ENCODE data around the gene DCD.
"Not testable (repeated sequence)": the region's sequence is repeated elsewhere in the genome, so short reads cannot be mapped to it uniquely, and the experiment has no call there.

Gene DCD

DNA sequence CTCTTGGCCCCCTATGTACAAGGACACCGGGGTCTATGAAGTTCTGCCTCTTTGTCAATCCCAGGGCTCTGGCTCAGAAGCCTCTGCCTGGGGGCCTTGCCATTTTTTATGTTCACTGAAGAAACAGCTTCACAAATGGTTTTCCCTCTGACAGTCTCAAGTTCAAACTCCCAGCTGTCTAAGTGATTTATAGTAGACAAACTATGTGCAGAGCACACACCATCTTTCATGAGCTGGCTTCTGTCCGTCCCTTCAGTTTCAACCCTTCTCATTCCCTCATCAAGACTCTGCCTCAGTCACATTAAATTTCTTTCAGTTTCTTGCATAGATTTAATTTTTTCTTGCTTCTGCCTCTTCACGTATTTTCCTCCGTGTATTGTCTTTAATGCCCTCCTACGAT is 2.7 kb upstream of the DCD start:
- no peak for DNase-seq

DNA sequence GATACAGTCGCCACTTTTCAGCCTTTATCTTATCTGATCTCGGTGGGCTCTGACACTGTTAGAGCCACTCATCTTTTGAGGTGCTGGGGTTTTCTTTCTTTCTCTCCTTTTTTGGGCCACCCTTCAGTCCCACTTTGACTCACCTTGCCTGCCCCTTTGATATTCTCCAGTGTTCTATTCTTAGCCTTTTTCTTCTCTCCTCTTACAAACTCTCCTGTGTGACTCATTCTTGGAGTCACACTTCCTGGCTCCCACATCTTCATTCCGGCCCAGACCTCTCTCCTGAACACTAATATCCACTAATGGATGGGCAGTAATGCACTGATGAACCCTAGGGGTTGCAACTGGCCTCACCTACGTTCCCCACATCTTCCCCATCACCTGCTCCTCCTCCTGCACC is 2.2 kb upstream of the DCD start:
- no peak for DNase-seq

DNA sequence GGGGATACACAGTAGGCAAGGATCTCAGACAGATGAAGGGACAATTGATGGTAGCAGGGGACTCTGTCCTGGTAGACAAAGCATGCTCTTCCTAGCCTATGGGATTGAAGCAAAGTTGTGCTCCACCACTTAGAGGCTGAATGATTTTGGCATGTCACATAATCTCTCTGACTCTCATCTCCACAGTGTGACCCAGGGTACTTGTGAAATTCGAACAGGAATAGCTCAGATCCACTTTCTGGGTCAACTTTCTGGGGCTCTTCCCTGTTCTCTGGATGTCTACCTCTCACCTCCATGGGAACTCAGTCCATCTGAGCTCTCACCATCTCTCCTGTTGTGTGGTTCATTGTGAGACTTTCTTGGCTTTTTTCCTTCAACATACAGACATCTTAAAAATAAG is 1.7 kb upstream of the DCD start:
- no peak for DNase-seq

DNA sequence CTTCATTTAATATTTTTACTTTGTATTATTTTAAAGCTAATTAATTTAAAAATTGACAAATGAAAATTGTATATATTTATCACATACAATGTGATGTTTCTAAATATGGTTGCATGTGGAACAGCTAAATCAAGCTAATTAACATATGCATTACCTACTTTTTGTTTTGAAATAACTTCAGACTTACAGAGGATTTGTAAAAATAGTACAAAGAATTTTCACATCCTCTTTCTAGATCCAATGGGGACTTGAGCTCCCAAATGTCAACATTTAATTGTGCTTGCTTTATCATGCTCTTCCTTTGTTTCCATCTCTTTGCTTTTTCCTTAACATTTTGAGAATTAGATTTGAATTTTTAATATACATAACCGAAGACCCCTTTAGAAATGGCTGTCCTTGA is 6.6 kb downstream of the DCD start:
- DNase-seq, result no peak

DNA sequence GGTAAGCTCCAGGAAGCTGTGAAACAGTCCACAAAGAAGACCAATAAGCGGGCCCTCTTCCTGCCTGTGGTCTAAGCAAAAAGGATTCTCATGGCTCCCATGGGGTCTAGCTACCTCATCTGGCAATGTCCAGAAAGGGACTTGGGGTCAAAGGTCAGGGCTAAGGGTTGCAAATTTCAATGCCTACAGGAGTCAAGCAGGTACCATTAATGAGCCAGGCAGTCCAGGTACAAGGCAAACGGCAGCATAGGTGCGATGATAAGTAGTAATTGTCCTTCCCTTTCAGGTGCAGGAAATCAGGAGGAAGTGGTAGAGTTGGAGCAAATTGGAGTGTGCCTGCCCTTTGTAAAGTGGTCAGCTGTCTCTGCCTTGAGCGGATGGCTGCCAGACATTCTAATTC is 7.1 kb downstream of the DCD start:
- no peak for DNase-seq

DNA sequence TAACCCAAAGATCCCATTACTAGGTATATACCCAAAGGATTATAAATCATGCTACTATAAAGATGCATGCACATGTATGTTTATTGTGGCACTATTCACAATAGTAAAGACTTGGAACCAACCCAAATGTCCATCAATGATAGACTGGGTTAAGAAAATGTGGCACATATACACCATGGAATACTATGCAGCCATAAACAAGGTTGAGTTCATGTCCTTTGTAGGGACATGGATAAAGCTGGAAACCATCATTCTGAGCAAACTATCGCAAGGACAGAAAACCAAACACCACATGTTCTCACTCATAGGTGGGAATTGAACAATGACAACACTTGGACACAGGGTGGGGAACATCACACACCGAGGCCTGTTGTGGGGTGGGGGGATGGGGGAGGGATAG is 9.1 kb downstream of the DCD start:
- not testable (repeated sequence) for DNase-seq

DNA sequence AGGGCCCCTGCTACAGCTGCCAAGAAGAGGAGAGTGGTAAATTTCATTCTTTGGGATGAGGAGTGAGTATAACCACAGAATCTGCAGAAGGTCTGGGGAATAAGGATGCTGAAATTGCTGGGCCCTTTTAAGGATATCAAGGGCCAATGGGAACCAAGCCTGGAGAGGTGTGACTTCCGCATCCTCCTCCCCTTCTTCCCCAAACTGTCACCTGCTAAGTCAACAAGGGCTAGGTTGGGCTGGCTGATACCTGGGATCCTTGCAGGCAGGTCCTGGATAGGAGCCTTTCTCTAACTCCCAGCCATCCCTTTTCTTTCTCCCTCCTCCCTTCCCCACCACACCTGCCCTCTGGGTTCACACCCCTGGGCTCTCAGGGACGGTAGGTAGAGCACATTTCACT is 13.4 kb downstream of the DCD start, which contains the start of gene LACRT:
LACRT (minus strand) TSS at position 101 of the 400 bp plus-strand sequence; CDS start at position 47, 54 bp downstream.
- DNase-seq, result no peak

DNA sequence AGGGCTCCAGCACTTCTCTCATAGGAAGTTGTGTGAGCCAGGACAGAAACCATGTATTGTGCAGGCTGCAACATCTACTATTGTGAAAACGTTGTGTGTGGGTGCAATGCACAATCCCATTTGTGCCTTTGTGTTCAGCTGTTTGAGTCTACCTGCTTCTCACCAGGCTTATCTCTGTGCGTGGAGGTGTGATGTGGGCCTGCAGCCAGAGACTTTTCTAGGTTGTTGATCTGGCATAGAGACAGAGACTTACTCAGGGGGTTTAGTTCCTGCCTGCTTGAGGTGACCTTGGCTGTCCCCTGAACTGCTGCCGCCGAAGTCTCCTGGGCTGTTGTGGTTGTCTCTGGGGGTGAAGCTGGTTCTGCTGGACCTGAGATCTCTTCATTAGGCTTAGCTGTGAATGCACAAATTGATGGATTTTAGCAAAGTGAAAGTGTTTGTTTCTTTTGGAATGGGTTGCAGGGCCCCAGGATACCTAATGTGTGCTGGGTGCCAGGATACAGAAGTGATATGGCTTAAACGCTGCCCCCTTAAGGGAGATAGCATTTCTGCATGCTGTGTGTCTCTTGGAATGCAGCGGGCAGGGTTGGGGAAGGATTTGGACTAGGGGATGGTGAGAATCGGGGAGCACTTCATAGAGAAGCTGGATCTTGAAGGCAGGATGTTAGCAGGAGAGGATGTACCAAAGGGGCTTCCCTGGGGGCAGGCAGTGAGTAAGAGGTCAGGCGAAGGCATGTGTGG is 16.0 kb downstream of the DCD start:
- DNase-seq, result no peak

DNA sequence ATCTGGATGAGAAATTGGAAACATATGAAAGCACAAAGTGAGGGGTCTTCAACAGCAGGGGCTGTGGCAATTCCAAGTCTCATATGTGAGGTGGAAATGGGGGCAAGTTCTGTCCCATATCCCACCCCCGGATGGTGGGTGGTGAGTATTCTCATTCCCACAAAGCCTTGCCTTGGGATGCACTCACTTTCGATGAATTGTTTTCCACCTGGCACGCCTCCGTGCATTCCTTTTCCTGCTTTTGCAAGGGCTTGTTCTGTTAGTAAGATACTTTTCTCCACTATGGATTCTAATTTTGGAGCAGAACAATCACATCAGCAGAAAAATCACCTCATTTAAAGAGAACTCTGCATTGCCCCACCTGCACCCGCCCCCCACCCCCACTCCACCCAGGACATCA is 16.6 kb downstream of the DCD start:
- no peak for DNase-seq

DNA sequence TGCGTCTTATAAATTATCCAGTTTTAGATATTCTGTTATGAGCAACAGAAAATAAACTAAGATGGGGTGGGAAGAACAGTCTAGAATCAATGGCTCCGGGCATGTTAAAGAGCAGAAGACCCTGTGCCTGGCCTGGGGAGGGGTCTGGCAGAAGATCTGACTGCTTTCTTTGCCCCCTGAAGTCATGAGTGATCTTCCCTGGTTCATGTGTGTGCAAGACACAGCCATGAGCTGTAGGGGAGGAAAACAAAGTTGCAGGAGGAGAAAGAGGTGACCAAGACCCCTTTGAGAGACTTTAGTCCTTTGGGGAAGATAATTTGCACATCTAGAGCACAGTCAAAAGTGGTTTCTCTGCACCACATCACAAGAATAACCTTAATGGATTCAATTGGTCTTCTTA is 18.2 kb downstream of the DCD start:
- no peak for DNase-seq

DNA sequence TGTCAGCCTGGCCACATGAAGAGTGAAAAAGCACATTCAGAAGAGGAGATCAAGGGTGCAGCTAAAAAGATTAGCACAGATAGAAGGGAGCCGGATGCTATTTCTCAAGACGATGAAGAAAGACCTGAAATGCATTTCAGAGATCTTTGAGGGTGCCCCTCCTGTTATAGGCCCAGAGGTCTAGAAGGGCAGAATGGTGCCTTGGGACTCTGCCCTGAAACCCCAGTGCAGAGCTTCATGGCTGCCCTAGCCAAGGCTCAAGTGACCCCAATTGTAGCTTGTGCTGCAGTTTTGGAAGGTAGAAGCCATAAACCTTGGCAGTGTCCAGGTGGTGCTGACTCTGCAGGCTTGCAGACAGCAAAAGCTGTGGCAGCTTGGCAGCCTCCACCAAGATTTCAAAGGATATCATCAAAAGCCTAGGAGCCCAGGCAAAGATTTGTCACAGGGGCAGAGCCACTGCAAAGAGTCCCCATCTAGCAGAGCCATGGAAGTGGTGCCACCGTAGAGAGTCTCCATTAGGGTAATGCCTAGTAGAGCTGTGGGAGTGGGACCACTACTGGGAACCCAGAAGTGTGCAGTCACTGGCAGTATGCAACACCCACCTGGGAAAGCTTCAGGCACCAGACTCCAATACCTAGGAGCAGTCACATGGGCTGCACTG is 19.8 kb downstream of the DCD start:
- peak; percentile 26 for DNase-seq

DNA sequence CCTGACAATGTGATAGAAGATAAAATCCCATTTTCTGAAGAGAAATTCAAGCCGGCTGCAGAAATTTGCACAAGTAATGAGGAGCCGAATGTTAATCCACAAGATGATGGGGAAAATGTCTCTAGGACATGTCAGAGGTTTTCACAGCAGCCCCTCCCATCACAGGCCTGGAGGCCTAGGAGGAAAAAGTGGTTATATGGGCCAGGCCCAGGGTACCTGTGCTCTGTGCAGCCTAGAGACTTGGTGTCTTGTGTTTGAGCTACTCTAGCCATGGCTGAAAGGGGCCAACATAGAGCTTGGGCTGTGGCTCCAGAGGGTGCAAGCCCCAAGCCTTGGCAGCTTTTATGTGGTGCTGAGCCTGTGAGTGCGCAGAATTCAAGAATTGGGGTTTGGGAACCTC is 20.9 kb downstream of the DCD start:
- DNase-seq, result no peak

DNA sequence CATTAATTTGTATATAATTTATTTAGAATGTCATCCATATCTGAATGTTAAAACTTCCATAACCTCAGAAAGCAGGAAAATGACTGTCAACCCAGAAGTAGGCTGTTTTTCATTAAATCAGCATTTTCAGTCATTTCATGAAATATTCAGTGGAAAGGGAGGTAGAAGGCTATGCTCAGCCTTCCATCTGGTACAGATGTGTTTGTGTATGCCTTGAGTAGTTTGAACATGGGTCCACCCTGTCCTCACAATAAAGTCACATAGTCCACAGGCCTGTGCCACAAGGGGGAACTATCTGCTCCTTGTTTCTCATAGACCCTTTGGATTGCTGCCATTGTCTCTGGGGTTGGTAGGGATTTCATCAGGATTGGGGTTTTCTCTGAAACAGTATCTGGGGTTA is 22.6 kb downstream of the DCD start:
- no peak for DNase-seq

DNA sequence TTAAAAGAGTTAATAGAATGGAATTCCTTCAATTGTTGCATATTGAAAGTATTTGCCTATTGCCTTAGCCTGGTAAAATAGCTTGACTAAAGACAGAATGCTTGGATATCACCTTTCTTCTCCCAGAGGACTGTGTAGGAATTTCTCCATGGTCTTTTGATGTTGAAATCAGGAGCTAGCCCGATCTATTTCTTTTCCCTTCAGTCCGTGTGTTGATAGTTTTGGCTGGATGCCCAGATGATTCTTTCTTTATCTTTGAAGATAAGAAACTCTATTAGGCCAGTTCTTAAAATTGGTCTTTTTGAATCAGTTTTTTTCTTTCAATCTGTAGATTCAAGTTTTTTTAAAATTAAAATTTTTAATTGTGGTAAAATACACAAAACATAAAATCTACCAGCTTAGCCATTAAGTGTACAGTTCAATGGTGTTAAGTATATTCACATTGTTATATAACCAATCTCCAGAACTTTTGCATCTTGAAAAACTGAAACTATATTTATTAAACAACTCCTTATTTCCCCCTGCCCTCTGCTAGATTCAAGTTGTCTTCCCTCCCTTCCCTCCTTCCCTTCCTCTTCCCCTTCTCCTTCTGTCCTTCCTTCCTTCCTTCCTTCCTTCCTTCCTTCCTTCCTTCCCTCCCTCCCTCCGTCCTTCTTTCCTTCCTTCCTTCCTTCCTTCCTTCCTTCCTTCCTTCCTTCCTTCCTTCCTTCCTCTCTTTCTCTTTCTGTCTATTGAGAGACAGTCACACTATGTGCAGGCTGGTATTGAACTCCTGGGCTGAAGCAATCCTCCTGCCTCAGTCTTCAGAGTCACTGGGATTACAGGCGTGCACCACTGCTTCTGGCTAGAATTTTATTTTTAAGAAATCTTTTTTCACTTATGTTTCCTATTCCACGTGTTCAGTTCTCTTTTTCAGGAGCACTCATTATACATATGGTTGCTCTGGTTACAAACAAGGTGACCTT is 23.6 kb downstream of the DCD start:
- no peak for DNase-seq

DNA sequence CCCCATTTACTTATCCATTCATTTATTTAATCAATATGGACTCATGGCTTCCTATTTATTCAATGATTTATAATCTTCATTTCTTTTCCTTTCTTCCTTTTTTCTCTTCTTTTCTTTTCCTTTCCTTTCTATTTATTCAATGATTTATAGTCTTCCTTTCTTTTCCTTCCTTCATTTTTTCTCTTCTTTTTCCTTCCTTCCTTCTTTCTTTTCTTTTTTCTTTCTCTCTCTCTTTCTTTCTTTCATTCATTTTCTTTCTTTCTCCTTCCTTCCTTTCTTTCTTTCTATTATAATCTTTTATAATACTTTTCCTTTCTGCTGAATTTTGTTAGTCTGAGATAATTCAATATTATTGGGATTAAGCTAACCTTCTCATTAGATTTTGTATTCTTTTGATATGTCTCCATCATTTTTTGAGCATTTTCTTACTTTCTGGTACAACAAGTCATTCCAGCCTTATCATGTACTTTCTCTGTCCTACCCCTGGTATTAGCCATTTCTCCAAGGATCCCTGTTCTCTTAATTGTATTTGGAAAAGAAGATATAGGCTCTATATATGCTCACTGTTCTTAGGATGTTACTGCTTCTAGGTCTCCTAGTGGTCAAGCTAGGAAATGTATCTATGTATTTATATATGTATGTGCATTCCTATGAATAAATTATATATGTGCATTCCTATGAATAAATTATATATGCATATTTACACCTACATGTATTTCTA is 25.5 kb downstream of the DCD start:
- DNase-seq, result no peak

DNA sequence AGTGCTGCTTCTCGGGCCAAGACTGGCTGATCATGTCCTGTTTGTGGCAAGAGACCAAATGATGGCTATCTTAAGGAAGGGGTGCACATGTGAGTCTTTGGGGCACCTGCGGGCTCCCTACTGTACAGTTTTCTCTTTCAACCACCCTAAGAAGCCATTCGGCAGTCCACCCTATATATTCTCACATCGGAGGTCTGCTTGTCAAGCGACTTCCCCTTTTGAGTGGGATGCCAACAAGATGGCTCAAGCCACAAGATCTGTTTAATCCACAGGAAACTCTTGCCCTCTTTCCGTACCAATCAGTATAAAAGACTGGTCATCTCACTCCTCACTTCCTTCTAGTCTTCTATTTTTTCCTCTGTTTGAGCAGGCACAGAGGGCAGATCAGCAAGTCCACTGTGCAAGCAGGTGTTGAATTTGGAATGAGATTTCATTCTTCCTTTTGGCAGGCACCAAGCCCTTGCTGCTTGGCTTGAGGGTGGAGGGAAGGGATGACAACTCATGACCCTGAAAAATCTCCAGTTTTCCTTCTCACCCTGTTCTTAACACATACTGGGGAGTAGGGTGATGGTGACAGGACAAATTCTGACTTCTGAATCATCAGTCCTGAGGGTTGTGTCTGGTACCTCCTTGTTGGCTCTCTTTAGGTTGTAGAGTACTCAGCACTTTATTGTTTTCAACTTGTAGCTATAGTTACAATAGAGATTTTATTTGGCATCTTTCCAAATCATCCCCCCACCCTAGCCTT is 31.1 kb downstream of the DCD start:
- no peak for DNase-seq

DNA sequence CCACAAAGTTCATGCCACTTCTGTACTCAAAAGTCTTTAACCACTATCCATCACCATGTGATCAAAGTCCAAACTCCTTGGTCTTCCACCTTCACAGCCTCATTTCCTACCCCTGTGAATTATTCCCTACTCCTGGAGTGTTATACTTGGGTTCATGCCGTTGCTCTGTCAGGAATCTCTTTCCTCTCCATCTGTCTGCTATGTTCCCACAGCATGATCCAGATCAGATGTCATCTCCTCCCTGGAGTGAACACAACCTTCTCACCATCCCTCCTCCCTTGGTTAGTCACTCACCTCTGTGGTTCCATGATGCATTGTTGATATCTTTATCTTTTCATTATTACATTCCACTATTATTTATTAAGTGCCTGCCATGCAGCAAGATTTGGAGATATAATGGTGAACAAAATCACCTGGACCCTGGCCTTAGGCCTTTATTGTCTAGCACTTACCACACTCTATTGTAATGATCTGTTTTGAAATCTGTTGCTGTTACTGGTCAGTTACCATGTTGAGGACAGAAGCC is 35.9 kb downstream of the DCD start:
- DNase-seq, result no peak

DNA sequence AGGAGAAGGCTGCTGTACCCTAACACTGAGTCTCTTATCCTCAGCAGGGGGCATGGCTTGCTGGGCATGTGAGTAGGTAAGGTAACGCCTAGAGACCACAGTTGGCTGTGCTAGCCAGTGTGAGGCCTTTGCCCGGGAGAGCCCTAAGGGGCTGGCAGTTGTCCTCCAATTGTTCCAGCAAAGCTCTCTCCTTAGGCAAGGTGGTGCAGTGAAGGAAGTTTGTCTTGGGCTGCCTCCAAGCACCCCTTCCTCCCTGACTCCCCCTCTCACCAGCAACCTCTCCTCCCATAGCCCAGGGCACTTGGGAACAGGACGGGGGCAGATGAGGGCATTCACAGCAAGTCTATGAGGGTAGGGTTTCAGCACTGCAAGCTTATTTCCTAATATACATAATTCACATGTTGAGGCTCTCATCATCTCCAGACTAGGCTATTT is 36.4 kb downstream of the DCD start:
- DNase-seq, result no peak

DNA sequence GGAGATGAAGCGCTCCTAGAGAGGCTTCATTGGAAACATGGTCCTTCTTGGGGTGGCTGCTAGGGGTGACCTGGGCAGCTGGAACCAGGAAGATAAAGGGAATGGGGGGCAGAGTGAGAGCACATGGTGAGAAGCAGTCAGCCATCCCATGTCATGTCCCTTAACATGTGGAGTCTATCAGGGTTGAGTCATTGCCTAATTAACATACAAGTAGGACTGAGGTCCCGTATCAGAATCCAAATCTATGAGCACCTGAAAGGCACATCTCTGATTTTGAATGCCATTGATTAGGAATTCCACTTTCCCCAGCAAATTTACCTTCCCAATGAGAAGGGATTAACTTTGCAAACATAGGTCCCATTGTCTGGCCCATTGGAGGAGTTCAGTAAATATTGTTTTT is 39.4 kb downstream of the DCD start:
- DNase-seq, result no peak

DNA sequence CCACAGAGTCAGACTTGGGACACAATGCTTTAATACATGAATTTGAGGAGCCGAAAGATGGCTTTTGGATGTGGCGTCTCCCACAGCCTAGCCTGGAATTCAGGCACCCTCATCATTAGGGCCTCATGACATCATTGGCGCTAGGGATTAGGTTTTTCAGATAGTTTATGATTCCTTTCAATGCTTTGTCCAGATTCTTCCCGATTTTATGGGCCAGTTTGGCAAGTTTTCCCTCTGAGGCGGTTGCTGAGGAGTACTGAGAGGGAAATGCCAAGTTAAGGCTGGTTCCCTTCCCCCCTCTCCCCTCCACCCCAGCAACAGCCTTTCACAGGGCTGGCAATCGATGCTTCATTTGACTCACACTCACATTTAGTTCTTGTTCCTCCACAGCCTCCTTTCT is 40.0 kb downstream of the DCD start:
- DNase-seq, result no peak

DNA sequence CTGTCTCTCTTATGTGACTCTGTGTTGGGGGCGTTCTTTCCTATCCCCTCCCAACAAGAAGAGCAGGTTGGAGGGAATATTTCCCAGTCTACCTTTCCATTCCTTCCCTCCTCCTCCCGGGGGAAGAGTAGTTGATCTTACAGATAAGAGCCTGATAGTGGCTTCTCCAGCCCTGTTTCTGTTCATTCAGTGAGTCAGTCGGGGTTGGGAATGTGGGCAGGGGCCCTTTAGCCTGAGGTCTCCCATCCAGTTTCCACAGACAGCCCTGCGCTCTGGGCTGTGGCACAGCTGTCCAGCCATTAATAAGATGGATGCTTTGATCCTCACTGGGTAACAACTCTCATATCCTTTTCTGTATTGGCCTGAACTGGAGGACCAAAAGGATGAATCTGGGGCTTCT is 41.6 kb downstream of the DCD start:
- DNase-seq, result no peak

All from RPMI8226 (cell line).